Measurements from ENCODE around the gene MED27.

The MED27 gene

GRCh38 chr9:131836607-131837315 is 242.9 kb downstream of the MED27 start:
- no peak overlapping the region for H4K12ac ChIP-seq (ENCODE audit: low read depth, low read length)
- H4K8ac ChIP-seq (ENCODE audit: low read depth, low read length): no peak overlapping the region
- H3K79me2 ChIP-seq (ENCODE audit: control insufficient read depth, insufficient read depth, low read length, poor library complexity): no peaks in the 10 kb centered on the region
- H3K4ac ChIP-seq (ENCODE audit: low read depth, low read length): no peak overlapping the region
- H2BK12ac ChIP-seq (ENCODE audit: low read length): no peak overlapping the region
- no CpG with 5 or more reads among the region's 17 CpGs for WGBS (ENCODE audit: extremely low coverage, insufficient coverage, insufficient read length)
- H3K4me2 ChIP-seq (ENCODE audit: low read length): no peak overlapping the region
- H3K27ac ChIP-seq (ENCODE audit: low read depth, low read length): no peak overlapping the region
- H3K23ac ChIP-seq (ENCODE audit: low read length): no peak overlapping the region
- H3K14ac ChIP-seq (ENCODE audit: low read length): no peak overlapping the region
- H2BK5ac ChIP-seq (ENCODE audit: low read depth, low read length, poor library complexity): no peak overlapping the region
- H2AK5ac ChIP-seq (ENCODE audit: low read length): no peak overlapping the region
- no peaks in the 10 kb centered on the region for H3K36me3 ChIP-seq (ENCODE audit: control insufficient read depth in 1 of 2, insufficient read depth in 2 of 2, low read length in 2 of 2)
- H3K27me3 ChIP-seq (ENCODE audit: insufficient read depth, low read length): no peaks in the 10 kb centered on the region
- H3K4me1 ChIP-seq (ENCODE audit: control insufficient read depth in 1 of 2, insufficient read depth in 2 of 2, low read length in 2 of 2): no peaks in the 10 kb centered on the region
- peaks cover 8% of the 10 kb centered on the region for H3K9me3 ChIP-seq (ENCODE audit: insufficient read depth, low read depth, low read length)
- DNase-seq: no peak
- no peak overlapping the region for H4K91ac ChIP-seq (ENCODE audit: low read depth, low read length)
- no peak overlapping the region for H3K9ac ChIP-seq (ENCODE audit: low read length)
- no peak overlapping the region for H2AFZ ChIP-seq (ENCODE audit: insufficient read depth, low read length, poor library complexity)
- no peak overlapping the region for H2BK120ac ChIP-seq (ENCODE audit: insufficient read depth, low read length, poor library complexity)
- H3K79me1 ChIP-seq (ENCODE audit: low read length): no peaks in the 10 kb centered on the region
- H3K18ac ChIP-seq (ENCODE audit: low read length): no peak overlapping the region
- H3K4me3 ChIP-seq (ENCODE audit: low read depth, low read length): no peak overlapping the region

- no peaks in the 10 kb centered on the region for H3K79me2 ChIP-seq (ENCODE audit: control insufficient read depth, insufficient read depth, low read length, poor library complexity)
- H3K79me1 ChIP-seq (ENCODE audit: low read length): no peaks in the 10 kb centered on the region
- H3K23ac ChIP-seq (ENCODE audit: low read length): no peak overlapping the region
- no peak overlapping the region for H2AFZ ChIP-seq (ENCODE audit: insufficient read depth, low read length, poor library complexity)
- no peak overlapping the region for H3K14ac ChIP-seq (ENCODE audit: low read length)
- H2AK5ac ChIP-seq (ENCODE audit: low read length): no peak overlapping the region
- no peaks in the 10 kb centered on the region for H3K36me3 ChIP-seq (ENCODE audit: control insufficient read depth in 1 of 2, insufficient read depth in 2 of 2, low read length in 2 of 2)
- H4K8ac ChIP-seq (ENCODE audit: low read depth, low read length): no peak overlapping the region
- no peak overlapping the region for H2BK120ac ChIP-seq (ENCODE audit: insufficient read depth, low read length, poor library complexity)
- no peak overlapping the region for H3K27ac ChIP-seq (ENCODE audit: low read depth, low read length)
- no peak overlapping the region for H3K4ac ChIP-seq (ENCODE audit: low read depth, low read length)
- H3K4me3 ChIP-seq (ENCODE audit: low read depth, low read length): no peak overlapping the region
- no peak overlapping the region for H4K91ac ChIP-seq (ENCODE audit: low read depth, low read length)
- no peak overlapping the region for H4K12ac ChIP-seq (ENCODE audit: low read depth, low read length)
- H3K18ac ChIP-seq (ENCODE audit: low read length): no peak overlapping the region
- H3K9ac ChIP-seq (ENCODE audit: low read length): no peak overlapping the region
- H3K27me3 ChIP-seq (ENCODE audit: insufficient read depth, low read length): no peaks in the 10 kb centered on the region
- H2BK12ac ChIP-seq (ENCODE audit: low read length): no peak overlapping the region
- no peaks in the 10 kb centered on the region for H3K4me1 ChIP-seq (ENCODE audit: control insufficient read depth in 1 of 2, insufficient read depth in 2 of 2, low read length in 2 of 2)
- H2BK5ac ChIP-seq (ENCODE audit: low read depth, low read length, poor library complexity): no peak overlapping the region
- no CpG with 5 or more reads among the region's 18 CpGs for WGBS (ENCODE audit: extremely low coverage, insufficient coverage, insufficient read length)
- peaks cover 8% of the 10 kb centered on the region for H3K9me3 ChIP-seq (ENCODE audit: insufficient read depth, low read depth, low read length)
- DNase-seq: no peak
- no peak overlapping the region for H3K4me2 ChIP-seq (ENCODE audit: low read length)
Observed at GRCh38 chr9:131836021-131836420, 243.6 kb downstream of the MED27 start.

- Histone ChIP-seq H3K79me2 (ENCODE audit: control insufficient read depth, insufficient read depth, low read length, poor library complexity) (no peaks in the 10 kb centered on the region), H2AFZ (ENCODE audit: insufficient read depth, low read length, poor library complexity) (no peak overlapping the region), H3K36me3 (ENCODE audit: control insufficient read depth in 1 of 2, insufficient read depth in 2 of 2, low read length in 2 of 2) (no peaks in the 10 kb centered on the region), H2BK12ac (ENCODE audit: low read length) (no peak overlapping the region), H3K27me3 (ENCODE audit: insufficient read depth, low read length) (no peaks in the 10 kb centered on the region), H3K79me1 (ENCODE audit: low read length) (no peaks in the 10 kb centered on the region), H2AK5ac (ENCODE audit: low read length) (no peak overlapping the region), H3K23ac (ENCODE audit: low read length) (no peak overlapping the region), H3K9me3 (ENCODE audit: insufficient read depth, low read depth, low read length) (peaks cover 8% of the 10 kb centered on the region), H2BK5ac (ENCODE audit: low read depth, low read length, poor library complexity) (no peak overlapping the region), H3K27ac (ENCODE audit: low read depth, low read length) (no peak overlapping the region), H3K4me2 (ENCODE audit: low read length) (no peak overlapping the region), H4K12ac (ENCODE audit: low read depth, low read length) (no peak overlapping the region), H3K9ac (ENCODE audit: low read length) (no peak overlapping the region), H3K18ac (ENCODE audit: low read length) (no peak overlapping the region), H4K8ac (ENCODE audit: low read depth, low read length) (no peak overlapping the region), H3K4me3 (ENCODE audit: low read depth, low read length) (no peak overlapping the region), H2BK120ac (ENCODE audit: insufficient read depth, low read length, poor library complexity) (no peak overlapping the region), H4K91ac (ENCODE audit: low read depth, low read length) (no peak overlapping the region), H3K4ac (ENCODE audit: low read depth, low read length) (no peak overlapping the region), H3K4me1 (ENCODE audit: control insufficient read depth in 1 of 2, insufficient read depth in 2 of 2, low read length in 2 of 2) (no peaks in the 10 kb centered on the region), H3K14ac (ENCODE audit: low read length) (no peak overlapping the region)
- DNase-seq: no peak
- no CpG with 5 or more reads among the region's 30 CpGs for WGBS (ENCODE audit: extremely low coverage, insufficient coverage, insufficient read length)
Observed at GRCh38 chr9:131835151-131835910, 244.3 kb downstream of the MED27 start.

- no peaks in the 10 kb centered on the region for H3K27me3 ChIP-seq (ENCODE audit: insufficient read depth, low read length)
- no peaks in the 10 kb centered on the region for H3K36me3 ChIP-seq (ENCODE audit: control insufficient read depth in 1 of 2, insufficient read depth in 2 of 2, low read length in 2 of 2)
- DNase-seq: no peak
- no peak overlapping the region for H2AFZ ChIP-seq (ENCODE audit: insufficient read depth, low read length, poor library complexity)
- no peak overlapping the region for H2BK12ac ChIP-seq (ENCODE audit: low read length)
- no peak overlapping the region for H3K4me3 ChIP-seq (ENCODE audit: low read depth, low read length)
- no peak overlapping the region for H4K8ac ChIP-seq (ENCODE audit: low read depth, low read length)
- no peak overlapping the region for H2BK120ac ChIP-seq (ENCODE audit: insufficient read depth, low read length, poor library complexity)
- no peak overlapping the region for H3K4me2 ChIP-seq (ENCODE audit: low read length)
- no peak overlapping the region for H3K14ac ChIP-seq (ENCODE audit: low read length)
- WGBS (ENCODE audit: extremely low coverage, insufficient coverage, insufficient read length): no CpG with 5 or more reads among the region's 15 CpGs
- no peak overlapping the region for H4K91ac ChIP-seq (ENCODE audit: low read depth, low read length)
- H3K79me2 ChIP-seq (ENCODE audit: control insufficient read depth, insufficient read depth, low read length, poor library complexity): no peaks in the 10 kb centered on the region
- H3K9ac ChIP-seq (ENCODE audit: low read length): no peak overlapping the region
- H3K9me3 ChIP-seq (ENCODE audit: insufficient read depth, low read depth, low read length): peaks cover 8% of the 10 kb centered on the region
- H3K27ac ChIP-seq (ENCODE audit: low read depth, low read length): no peak overlapping the region
- no peak overlapping the region for H4K12ac ChIP-seq (ENCODE audit: low read depth, low read length)
- no peak overlapping the region for H3K23ac ChIP-seq (ENCODE audit: low read length)
- no peaks in the 10 kb centered on the region for H3K4me1 ChIP-seq (ENCODE audit: control insufficient read depth in 1 of 2, insufficient read depth in 2 of 2, low read length in 2 of 2)
- no peaks in the 10 kb centered on the region for H3K79me1 ChIP-seq (ENCODE audit: low read length)
- H2AK5ac ChIP-seq (ENCODE audit: low read length): no peak overlapping the region
- no peak overlapping the region for H2BK5ac ChIP-seq (ENCODE audit: low read depth, low read length, poor library complexity)
- H3K18ac ChIP-seq (ENCODE audit: low read length): no peak overlapping the region
- H3K4ac ChIP-seq (ENCODE audit: low read depth, low read length): no peak overlapping the region
Observed at GRCh38 chr9:131834721-131835120, 244.9 kb downstream of the MED27 start.

Data from trophoblast cell (in vitro differentiated cells and primary cell).